ENCODE results near the gene TUBA8. TPM values are rescaled to one million over a fixed set of nuclear protein-coding genes. Genes with fewer than 3 reads are reported as not detected.

Gene TUBA8
- total RNA-seq, 4 donors from 2014 or later, result 1.7 to 7.1 (median 2.6) TPM

DNA sequence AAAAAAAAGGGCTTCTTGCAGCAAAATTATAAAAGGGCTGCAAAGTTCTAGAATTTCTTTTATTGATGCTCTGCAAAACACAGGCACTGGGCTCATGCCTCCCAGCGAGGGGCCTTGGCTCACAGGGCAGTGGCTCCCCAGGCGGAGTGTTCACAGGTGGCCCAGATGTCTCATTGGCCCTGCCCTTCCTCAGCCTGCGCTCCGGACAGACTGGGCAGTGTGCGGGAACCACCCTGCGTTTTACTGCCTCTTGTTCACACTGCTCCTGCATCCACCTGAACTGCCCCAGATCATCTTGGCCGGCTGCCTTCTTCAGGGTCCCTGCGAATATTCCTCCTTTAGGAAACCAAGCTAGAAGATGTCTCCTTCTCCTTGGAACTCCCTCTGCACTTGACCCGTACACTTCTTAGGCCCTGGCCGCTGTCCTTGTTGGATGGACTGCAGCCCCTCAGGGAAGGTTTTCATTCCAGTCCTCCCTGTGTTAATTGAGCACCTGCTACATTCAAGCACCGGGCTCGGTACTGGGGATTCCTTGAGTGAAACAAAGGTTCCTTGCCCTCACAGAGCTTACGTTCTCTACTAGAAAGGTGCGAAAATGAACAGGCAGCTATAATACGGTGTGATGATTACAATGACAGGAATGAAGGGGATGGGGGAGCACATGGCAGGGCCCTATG lies 4.5 kb downstream of the TUBA8 start:
- WGBS, result 89% methylated on average over 15 of the region's 15 CpGs
- TF ChIP-seq, protein P1, sequence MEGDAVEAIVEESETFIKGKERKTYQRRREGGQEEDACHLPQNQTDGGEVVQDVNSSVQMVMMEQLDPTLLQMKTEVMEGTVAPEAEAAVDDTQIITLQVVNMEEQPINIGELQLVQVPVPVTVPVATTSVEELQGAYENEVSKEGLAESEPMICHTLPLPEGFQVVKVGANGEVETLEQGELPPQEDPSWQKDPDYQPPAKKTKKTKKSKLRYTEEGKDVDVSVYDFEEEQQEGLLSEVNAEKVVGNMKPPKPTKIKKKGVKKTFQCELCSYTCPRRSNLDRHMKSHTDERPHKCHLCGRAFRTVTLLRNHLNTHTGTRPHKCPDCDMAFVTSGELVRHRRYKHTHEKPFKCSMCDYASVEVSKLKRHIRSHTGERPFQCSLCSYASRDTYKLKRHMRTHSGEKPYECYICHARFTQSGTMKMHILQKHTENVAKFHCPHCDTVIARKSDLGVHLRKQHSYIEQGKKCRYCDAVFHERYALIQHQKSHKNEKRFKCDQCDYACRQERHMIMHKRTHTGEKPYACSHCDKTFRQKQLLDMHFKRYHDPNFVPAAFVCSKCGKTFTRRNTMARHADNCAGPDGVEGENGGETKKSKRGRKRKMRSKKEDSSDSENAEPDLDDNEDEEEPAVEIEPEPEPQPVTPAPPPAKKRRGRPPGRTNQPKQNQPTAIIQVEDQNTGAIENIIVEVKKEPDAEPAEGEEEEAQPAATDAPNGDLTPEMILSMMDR (IDR thresholded peaks at IDR 0.05), result no peak
- no peak for TF ChIP-seq POLR2A (IDR thresholded peaks at IDR 0.05)
- TF ChIP-seq POLR2AphosphoS5 (IDR thresholded peaks at IDR 0.05), result no peak
- no peak for TF ChIP-seq EP300 (IDR thresholded peaks at IDR 0.05)
- DNase-seq (ENCODE audit: low spot score in 2 of 2), result no peak
- no peaks in the 10 kb centered on the region for H3K36me3 ChIP-seq
- H3K27ac ChIP-seq, result no peak overlapping the region
- H3K4me1 ChIP-seq, result peaks cover 25% of the 10 kb centered on the region
- H3K9me3 ChIP-seq, result no peaks in the 10 kb centered on the region
- peaks cover 5% of the 10 kb centered on the region for H3K27me3 ChIP-seq
- H3K4me3 ChIP-seq, result no peak overlapping the region

DNA sequence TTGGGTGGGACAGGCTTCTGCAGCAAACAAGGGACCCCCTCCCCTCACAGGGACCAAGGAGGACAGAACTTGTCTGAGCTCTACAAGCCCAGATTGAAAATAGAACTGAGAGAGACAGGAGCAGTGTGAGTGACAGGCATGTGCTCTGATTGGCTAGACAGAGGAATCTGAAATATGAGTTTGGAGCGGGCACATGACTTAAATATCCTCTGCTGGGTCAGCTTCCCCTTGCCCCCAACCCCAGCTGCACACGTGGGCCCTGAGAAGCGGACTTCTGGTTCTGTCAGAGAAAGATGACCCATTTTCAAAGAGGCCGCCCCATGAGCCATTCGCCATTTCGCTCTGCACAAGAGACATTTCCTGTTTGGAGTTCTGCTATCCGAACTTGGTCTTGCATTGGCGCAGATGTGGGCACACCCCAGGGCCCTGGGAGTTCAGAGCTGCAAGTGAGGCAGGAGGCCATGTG lies 5.3 kb downstream of the TUBA8 start:
- no peak for DNase-seq (ENCODE audit: low spot score in 2 of 2)
- WGBS, result 75% methylated on average over 8 of the region's 8 CpGs
- Histone ChIP-seq H3K27me3 (peaks cover 5% of the 10 kb centered on the region), H3K9me3 (no peaks in the 10 kb centered on the region), H3K36me3 (no peaks in the 10 kb centered on the region), H3K4me3 (no peak overlapping the region), H3K27ac (no peak overlapping the region), H3K4me1 (peaks cover 17% of the 10 kb centered on the region)
- TF ChIP-seq, protein P1 (IDR thresholded peaks at IDR 0.05), result no peak
- TF ChIP-seq EP300 (IDR thresholded peaks at IDR 0.05) (no peak), POLR2A (IDR thresholded peaks at IDR 0.05) (no peak), POLR2AphosphoS5 (IDR thresholded peaks at IDR 0.05) (no peak)

DNA sequence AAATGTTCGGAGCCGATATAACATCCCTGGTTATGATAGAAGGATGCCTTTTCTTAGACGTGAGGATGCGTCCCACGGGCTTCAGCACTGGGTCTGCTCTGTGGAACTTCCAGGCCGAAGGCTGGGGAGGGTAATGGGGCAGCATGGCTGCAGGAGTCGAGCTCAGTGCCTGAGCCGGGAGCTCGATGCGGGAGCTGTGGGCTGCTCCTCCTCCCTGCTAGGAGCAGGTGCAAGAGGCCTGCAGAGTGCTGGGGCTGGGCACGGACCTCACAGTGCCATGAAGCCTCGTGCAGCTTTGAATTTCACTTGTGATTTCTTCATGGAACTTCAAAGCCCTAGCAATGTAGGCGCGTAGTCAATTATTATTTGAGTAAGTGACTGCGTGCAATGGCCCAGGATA lies 6.0 kb downstream of the TUBA8 start:
- no peak for TF ChIP-seq POLR2AphosphoS5 (IDR thresholded peaks at IDR 0.05)
- peaks cover 10% of the 10 kb centered on the region for H3K4me1 ChIP-seq
- WGBS, result 90% methylated on average over 15 of the region's 15 CpGs
- no peak overlapping the region for H3K27ac ChIP-seq
- H3K9me3 ChIP-seq, result no peaks in the 10 kb centered on the region
- DNase-seq (ENCODE audit: low spot score in 2 of 2), result no peak
- H3K36me3 ChIP-seq, result no peaks in the 10 kb centered on the region
- no peaks in the 10 kb centered on the region for H3K27me3 ChIP-seq
- H3K4me3 ChIP-seq, result no peak overlapping the region

DNA sequence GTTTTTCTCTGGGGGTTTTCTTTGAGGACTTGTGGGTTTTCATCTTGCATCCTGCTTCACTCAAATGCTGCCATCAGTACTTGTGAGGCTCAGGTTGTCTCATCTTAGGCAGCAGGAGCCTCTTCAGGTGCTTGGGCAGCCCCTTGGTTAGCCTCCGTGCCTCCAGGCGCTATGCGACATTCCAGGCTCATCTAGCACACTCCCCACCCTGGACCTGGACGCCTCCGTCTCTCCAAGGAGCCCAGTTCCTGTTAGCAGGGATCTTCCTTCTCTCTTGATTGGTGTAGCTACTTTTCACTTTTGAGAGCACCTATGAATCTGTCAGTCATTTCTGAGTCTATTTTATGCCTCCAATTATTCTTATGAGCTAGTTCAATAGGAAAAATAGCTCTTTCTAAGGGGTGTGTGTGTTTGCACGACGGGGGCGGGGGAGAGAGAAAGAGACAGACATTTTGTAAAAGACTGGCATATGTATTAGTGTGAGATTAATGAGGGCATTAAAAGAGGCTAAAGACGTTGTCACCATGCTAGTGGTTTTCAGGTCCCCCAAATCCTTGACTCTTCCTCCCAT lies 7.8 kb downstream of the TUBA8 start:
- WGBS, result 87% methylated on average over 9 of the region's 9 CpGs
- no peak overlapping the region for H3K27ac ChIP-seq
- no peak for DNase-seq (ENCODE audit: low spot score in 2 of 2)
- H3K4me3 ChIP-seq, result no peak overlapping the region
- no peaks in the 10 kb centered on the region for H3K36me3 ChIP-seq
- H3K4me1 ChIP-seq, result peaks cover 7% of the 10 kb centered on the region
- no peaks in the 10 kb centered on the region for H3K9me3 ChIP-seq
- H3K27me3 ChIP-seq, result no peaks in the 10 kb centered on the region
- no peak for TF ChIP-seq EP300 (IDR thresholded peaks at IDR 0.05)
- TF ChIP-seq, protein P1 (IDR thresholded peaks at IDR 0.05), result no peak
- TF ChIP-seq POLR2A (IDR thresholded peaks at IDR 0.05), result no peak
- TF ChIP-seq POLR2AphosphoS5 (IDR thresholded peaks at IDR 0.05), result no peak

DNA sequence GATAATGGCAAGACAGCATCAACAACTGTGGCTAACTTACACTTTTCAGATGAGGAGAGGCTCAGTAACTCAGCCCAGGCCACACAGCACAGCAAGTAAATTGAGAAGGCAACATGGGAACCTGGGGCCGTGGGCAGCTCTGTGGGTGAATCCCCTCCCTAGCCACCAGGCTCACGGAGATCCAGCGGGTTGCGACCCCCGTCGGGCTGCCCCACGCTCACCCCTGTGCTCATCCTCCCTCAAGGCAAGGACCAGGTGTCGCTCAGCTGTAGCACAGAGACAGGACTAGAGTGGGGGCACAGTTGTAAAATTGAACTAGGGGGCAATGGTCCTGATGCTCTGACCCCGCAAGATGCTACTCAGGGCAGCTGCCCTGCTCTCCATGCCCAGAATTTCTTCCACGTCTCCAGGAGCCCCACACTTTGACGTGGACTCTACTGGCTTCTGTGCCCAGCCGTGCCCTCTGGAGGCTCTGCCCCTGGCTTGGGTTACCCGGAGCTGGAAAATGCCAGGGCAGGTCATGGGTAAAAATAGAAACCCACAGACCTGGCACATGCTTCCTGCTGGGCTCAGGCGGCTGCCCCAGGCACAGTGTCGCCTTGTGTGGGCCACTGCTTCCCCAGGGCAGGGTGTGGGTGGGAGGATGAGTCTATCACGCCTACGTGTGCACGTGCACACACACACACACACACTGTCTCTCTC lies 9.0 kb downstream of the TUBA8 start:
- Histone ChIP-seq H3K4me3 (no peak overlapping the region), H3K9me3 (no peaks in the 10 kb centered on the region), H3K4me1 (peaks cover 7% of the 10 kb centered on the region), H3K27me3 (no peaks in the 10 kb centered on the region), H3K27ac (no peak overlapping the region), H3K36me3 (no peaks in the 10 kb centered on the region)
- WGBS, result 62% methylated on average over 17 of the region's 18 CpGs
- no peak for DNase-seq (ENCODE audit: low spot score in 2 of 2)
- TF ChIP-seq POLR2AphosphoS5 (IDR thresholded peaks at IDR 0.05) (no peak), POLR2A (IDR thresholded peaks at IDR 0.05) (no peak), EP300 (IDR thresholded peaks at IDR 0.05) (no peak)
- TF ChIP-seq, protein P1 (IDR thresholded peaks at IDR 0.05), result no peak
